HG03025 (cell line): Measurements from ENCODE around the gene CREG1.

Experiments
- ATAC-seq: cut with Tn5 transposase; IDR thresholded peaks from one replicate; pipeline ENCODE4 v1.9.1; 2021; ENCODE audit warnings: mild to moderate bottlenecking, moderate library complexity; ENCODE audit not compliant: unreplicated experiment, low FRiP score

CREG1 gene

GRCh38 chr1:167532964-167533824 lies 20.4 kb downstream of the CREG1 start:
- no peak for ATAC-seq

GRCh38 chr1:167532375-167532774 lies 21.2 kb downstream of the CREG1 start:
- ATAC-seq = no peak

GRCh38 chr1:167529829-167530474 lies 23.6 kb downstream of the CREG1 start:
- ATAC-seq = no peak

- ATAC-seq = no peak
These were observed 25.4 kb downstream of the CREG1 start for GRCh38 chr1:167528057-167528728.

- ATAC-seq = no peak
These were observed 26.7 kb downstream of the CREG1 start for GRCh38 chr1:167526667-167527383.

- ATAC-seq = no peak
These were observed 28.9 kb downstream of the CREG1 start for GRCh38 chr1:167524651-167525050.

GRCh38 chr1:167522246-167522645 lies 31.3 kb downstream of the CREG1 start:
- no peak for ATAC-seq

- ATAC-seq = no peak
These were observed 32.8 kb downstream of the CREG1 start for GRCh38 chr1:167520711-167521206.

- no peak for ATAC-seq
These were observed 35.2 kb downstream of the CREG1 start, which contains the start of gene CD247 for GRCh38 chr1:167518331-167518700. CD247 (minus strand) TSS chr1:167518529; CDS start chr1:167518465, 64 bp downstream.

- ATAC-seq = no peak
These were observed 35.8 kb downstream of the CREG1 start for GRCh38 chr1:167517535-167518330.

- ATAC-seq = no peak
These were observed 36.9 kb downstream of the CREG1 start for GRCh38 chr1:167516404-167517388.

GRCh38 chr1:167515893-167516321 lies 37.7 kb downstream of the CREG1 start:
- ATAC-seq = no peak

GRCh38 chr1:167515461-167515860 lies 38.1 kb downstream of the CREG1 start:
- no peak for ATAC-seq

GRCh38 chr1:167514288-167514687 lies 39.3 kb downstream of the CREG1 start:
- ATAC-seq = no peak

- no peak for ATAC-seq
These were observed 41.4 kb downstream of the CREG1 start for GRCh38 chr1:167512046-167512654.

- ATAC-seq = no peak
These were observed 42.1 kb downstream of the CREG1 start for GRCh38 chr1:167511374-167511986.

GRCh38 chr1:167510881-167511280 lies 42.7 kb downstream of the CREG1 start:
- no peak for ATAC-seq

GRCh38 chr1:167510244-167510643 lies 43.3 kb downstream of the CREG1 start:
- no peak for ATAC-seq
